RWPE1 (cell line): ENCODE measurements around the gene TSPAN11.
"Not testable (repeated sequence)": the region's sequence is repeated elsewhere in the genome, so short reads cannot be mapped to it uniquely, and the experiment has no call there.

Source experiments
- CTCF ChIA-PET: fragments of 350-600 bp; sonication (Branson Sonifier 250); formaldehyde crosslinking; extraction: SDS; loops from one replicate; lab custom pipeline; 2021; lab: Yijun Ruan, JAX
- POLR2A ChIA-PET: fragments of 400-600 bp; formaldehyde crosslinking; extraction: SDS; loops from one replicate; lab custom pipeline; 2020; ENCODE audit warnings: antibody characterized with exemption; ENCODE audit not compliant: low non-redundant PET; lab: Yijun Ruan, JAX
- DNase-seq: peaks from one replicate; pipeline ENCODE4 v3.0.0; 2012; ENCODE audit warnings: low spot score
- H3K27ac ChIP-seq: fragments of 450-650 bp; 2 replicates; pipeline ENCODE4 v1.5.1; 2017
- CTCF ChIP-seq: fragments of 450-650 bp; conservative IDR thresholded peaks from 2 replicates; pipeline ENCODE4 v1.5.1; 2017; ENCODE audit warnings: low read depth, mild to moderate bottlenecking

The TSPAN11 gene

DNA sequence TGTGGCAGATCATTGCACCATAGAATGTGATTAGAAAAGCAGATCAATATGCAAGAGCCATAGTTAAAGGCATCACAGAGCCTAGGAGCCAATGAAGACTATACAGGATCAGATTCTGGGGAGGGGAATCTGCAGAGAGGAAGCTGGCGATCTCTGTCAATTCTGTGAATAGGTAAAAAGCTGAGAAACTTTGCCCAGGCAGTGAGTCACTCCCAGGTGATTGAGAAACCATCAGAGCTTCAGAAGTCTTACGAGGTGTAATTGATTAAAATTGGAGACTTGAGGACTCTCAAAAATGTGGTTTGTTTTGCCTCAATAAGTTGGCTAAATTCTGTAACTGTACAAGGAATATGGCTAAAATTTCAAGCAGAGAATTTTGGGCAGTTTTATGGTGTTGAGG lies 41.7 kb upstream of the TSPAN11 start:
- peak; percentile 23 for DNase-seq
- CTCF ChIA-PET, result interaction anchor here (0.6 kb wide), 1 partner anchor 1278 kb away, joined by 4 read pairs; no protein-coding TSS in a partner anchor

GRCh38 chr12:30885321-30885720 lies 41.2 kb upstream of the TSPAN11 start:
- DNase-seq, result no peak
- no peak overlapping the region for H3K27ac ChIP-seq
- POLR2A ChIA-PET, result no interaction called here
- no peak for TF ChIP-seq CTCF
- CTCF ChIA-PET, result interaction anchor here (0.6 kb wide), 1 partner anchor 1277 kb away, joined by 4 read pairs; no protein-coding TSS in a partner anchor

More for the DNA sequence above, 41.7 kb upstream of the TSPAN11 start:
- POLR2A ChIA-PET, result no interaction called here
- TF ChIP-seq CTCF, result no peak
- H3K27ac ChIP-seq, result no peak overlapping the region

- TF ChIP-seq CTCF, result no peak
- ChIA-PET POLR2A (no interaction called here), CTCF (no interaction called here)
- DNase-seq, result no peak
- H3K27ac ChIP-seq, result no peak overlapping the region
Measured at GRCh38 chr12:30887226-30887625, 39.3 kb upstream of the TSPAN11 start.

DNA sequence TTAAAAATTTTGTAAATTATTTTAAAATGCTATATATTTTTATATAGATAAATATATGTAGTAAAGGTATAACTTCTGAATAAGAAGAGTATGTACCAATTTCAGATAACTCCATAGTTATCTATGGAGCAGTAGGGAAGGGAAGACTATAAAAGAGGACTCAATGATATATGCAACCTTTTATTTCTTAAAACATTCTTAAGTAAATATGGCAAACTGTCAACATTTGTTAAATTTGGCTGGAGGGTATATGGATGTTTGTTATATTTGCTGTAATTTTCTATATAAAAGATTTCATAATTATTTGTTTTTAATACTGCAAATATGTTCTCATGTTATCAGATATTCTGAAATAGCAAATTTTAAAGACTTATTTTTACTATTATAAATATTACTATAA lies 38.3 kb upstream of the TSPAN11 start:
- CTCF ChIA-PET, result no interaction called here
- no peak for TF ChIP-seq CTCF
- POLR2A ChIA-PET, result no interaction called here
- H3K27ac ChIP-seq, result no peak overlapping the region
- DNase-seq, result no peak

DNA sequence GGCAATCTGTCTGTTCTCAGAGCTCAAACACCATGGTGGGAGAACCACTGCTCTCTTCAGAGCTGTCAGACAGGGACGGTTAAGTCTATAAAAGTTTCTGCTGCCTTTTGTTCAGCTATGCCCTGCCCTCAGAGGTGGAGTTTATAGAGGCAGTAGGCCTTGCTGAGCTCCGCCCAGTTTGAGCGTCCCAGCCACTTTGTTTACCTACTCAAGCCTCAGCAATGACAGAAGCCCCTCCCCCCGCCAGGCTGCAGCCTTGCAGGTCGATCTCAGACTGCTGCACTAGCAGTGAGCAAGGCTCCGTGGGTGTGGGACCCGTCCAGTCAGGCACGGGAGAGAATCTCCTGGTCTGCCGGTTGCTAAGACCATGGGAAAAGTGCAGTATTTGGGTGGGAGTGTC lies 32.0 kb upstream of the TSPAN11 start:
- CTCF ChIA-PET, result interaction anchor here (0.9 kb wide), 1 partner anchor 26 kb away, joined by 4 read pairs; no protein-coding TSS in a partner anchor
- POLR2A ChIA-PET, DNase-seq, H3K27ac ChIP-seq: not testable (repeated sequence)

GRCh38 chr12:30896461-30896860 lies 30.1 kb upstream of the TSPAN11 start:
- no peak for DNase-seq
- CTCF ChIA-PET, result no interaction called here
- H3K27ac ChIP-seq, result no peak overlapping the region
- POLR2A ChIA-PET, result no interaction called here
- no peak for TF ChIP-seq CTCF

DNA sequence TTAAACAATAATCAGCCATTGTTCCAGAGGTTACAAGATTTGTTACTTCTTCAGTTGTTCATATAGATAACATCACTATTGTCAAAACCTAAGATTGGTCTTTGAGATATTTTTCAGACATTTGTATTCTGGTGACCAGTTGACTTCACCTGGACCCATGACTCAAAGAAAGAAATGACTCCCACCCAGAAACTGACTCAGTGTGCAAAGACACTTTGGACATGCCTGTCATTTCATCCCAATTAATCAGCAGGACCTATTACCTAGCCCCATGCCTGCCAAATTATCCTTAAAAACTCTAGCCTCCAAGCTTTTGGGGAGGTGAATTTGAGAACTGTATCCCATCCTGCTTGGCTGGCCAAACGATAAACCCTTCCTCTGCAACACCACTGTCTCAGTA lies 27.7 kb upstream of the TSPAN11 start:
- CTCF ChIA-PET, result interaction anchor here (1.2 kb wide), 1 partner anchor 39 kb away, joined by 3 read pairs; no protein-coding TSS in a partner anchor
- TF ChIP-seq CTCF, result no peak

More for the DNA sequence above, 27.7 kb upstream of the TSPAN11 start:
- H3K27ac ChIP-seq, result no peak overlapping the region
- DNase-seq, result no peak
- POLR2A ChIA-PET, result no interaction called here
